HepG2 (cell line): ENCODE data around the gene ST3GAL4. TPM values are rescaled to one million over a fixed set of nuclear protein-coding genes. Genes with fewer than 3 reads are reported as not detected.

Source experiments
- ATAC-seq: fragments of 200-7000 bp; cut with Tn5 transposase; 3 replicates; pipeline ENCODE4 v1.9.1; 2020; ENCODE audit warnings: mild to moderate bottlenecking, moderate library complexity
- BruUV-seq: library from RNA; stranded (reverse); fragments of 400-500 nt; replicated peaks from 2 replicates; lab custom pipeline; 2021; lab: Mats Ljungman, UMichigan
- CTCF ChIA-PET: fragments of 300-600 bp; formaldehyde crosslinking; extraction: SDS; loops from one replicate; lab custom pipeline; 2021; ENCODE audit warnings: low total read pairs, inconsistent platforms, low intra/inter-chr PET ratio; lab: Yijun Ruan, JAX
- POLR2A ChIA-PET: fragments of 350-600 bp; sonication (Branson Sonifier 250); formaldehyde crosslinking; loops from one replicate; lab custom pipeline; 2020; ENCODE audit warnings: antibody characterized with exemption, inconsistent platforms; lab: Yijun Ruan, JAX
- DNase-seq: peaks from one replicate; pipeline ENCODE4 v3.0.0-alpha.2; 2015; ENCODE audit warnings: low spot score
- FAIRE-seq: peaks from 3 replicates; lab custom pipeline; 2011; peaks lifted over from hg19 to GRCh38; lab: Jason Lieb, UNC
- H2AFZ ChIP-seq: one replicate; pipeline ENCODE4 v1.6.1; 2011; ENCODE audit warnings: low read length, inconsistent platforms
- H3K27ac ChIP-seq: fragments of 300-600 bp; 3 replicates; pipeline ENCODE4 v1.8.0; 2011; ENCODE audit warnings: mixed run types, mild to moderate bottlenecking, mixed read lengths, low read length, inconsistent platforms; ENCODE audit not compliant: insufficient read depth; ENCODE audit errors: extremely low read length
- H3K27me3 ChIP-seq, 2 experiments: fragments of 200-600 bp in 1 of 2; 2 replicates in 1 of 2; 3 replicates in 1 of 2; pipeline versions ENCODE4 v1.6.0 to v1.8.0; 2011; ENCODE audit warnings: low read length in 2 of 2, mild to moderate bottlenecking in 2 of 2, moderate library complexity in 2 of 2, inconsistent platforms in 1 of 2; ENCODE audit not compliant: insufficient read depth in 2 of 2, control insufficient read depth in 1 of 2
- H3K36me3 ChIP-seq, 2 experiments: fragments of 200-600 bp in 1 of 2; replicated peaks in 1 of 2; 2 replicates in 1 of 2; 3 replicates in 1 of 2; pipeline versions ENCODE4 v1.5.1 to v1.8.0; 2011; ENCODE audit warnings: low read length in 2 of 2, inconsistent platforms in 1 of 2; ENCODE audit not compliant: insufficient read depth in 2 of 2, control insufficient read depth in 1 of 2
- H3K4me1 ChIP-seq: 2 replicates; pipeline ENCODE4 v1.5.1; 2012; ENCODE audit warnings: low read length, inconsistent platforms; ENCODE audit not compliant: insufficient read depth
- H3K4me2 ChIP-seq: 2 replicates; pipeline ENCODE4 v1.6.0; 2011; ENCODE audit warnings: low read depth, low read length, inconsistent platforms
- H3K4me3 ChIP-seq, 3 experiments: fragments of 200-600 bp in 1 of 3; sonication (generic), shearing (Covaris generic) in 1 of 3; replicated peaks in 1 of 3; 2 replicates each; pipeline ENCODE4 v1.5.1; 2011 to 2016; ENCODE audit warnings: low read length in 3 of 3, inconsistent platforms in 2 of 3, low read depth in 2 of 3, mild to moderate bottlenecking in 2 of 3, control low read depth in 1 of 3, mixed read lengths in 1 of 3; ENCODE audit not compliant: insufficient read depth in 1 of 3
- H3K79me2 ChIP-seq: one replicate; pipeline ENCODE4 v1.6.1; 2011; ENCODE audit warnings: low read length, inconsistent platforms; ENCODE audit not compliant: insufficient read depth
- H3K9ac ChIP-seq: 2 replicates; pipeline ENCODE4 v1.6.0; 2011; ENCODE audit warnings: mild to moderate bottlenecking, low read depth, low read length, inconsistent platforms; ENCODE audit not compliant: insufficient read depth
- H3K9me3 ChIP-seq: 2 replicates; pipeline ENCODE4 v1.5.1; 2012; ENCODE audit warnings: mild to moderate bottlenecking, low read length
- H4K20me1 ChIP-seq: 2 replicates; pipeline ENCODE4 v1.6.0; 2011; ENCODE audit warnings: inconsistent platforms, mild to moderate bottlenecking, low read length, moderate library complexity; ENCODE audit not compliant: insufficient read depth
- DPF2 ChIP-seq: sonication (generic); formaldehyde crosslinking; IDR thresholded peaks from 2 replicates; pipeline ENCODE4 v1.4.0; 2020; ENCODE audit warnings: mild to moderate bottlenecking, low read depth, missing genetic modification reagents, borderline replicate concordance
- KMT2B ChIP-seq: IDR thresholded peaks from 2 replicates; pipeline ENCODE4 v1.6.1; 2016; ENCODE audit warnings: missing genetic modification reagents, missing compliant biosample characterization
- RBFOX2 ChIP-seq: fragments of 200-400 bp; formaldehyde crosslinking; IDR thresholded peaks from 2 replicates; pipeline ENCODE4 v1.6.1; 2017; ENCODE audit warnings: low read depth, mild to moderate bottlenecking, low read length
- RFX5 ChIP-seq: IDR thresholded peaks from 2 replicates; pipeline ENCODE4 v1.6.1; 2011; ENCODE audit warnings: low read depth, low read length, improper control_type of control experiment
- SETDB1 ChIP-seq: sonication (generic); formaldehyde crosslinking; IDR thresholded peaks from 2 replicates; pipeline ENCODE4 v1.5.1; 2020; ENCODE audit warnings: missing genetic modification reagents, mild to moderate bottlenecking, borderline replicate concordance
- YY1 ChIP-seq: IDR thresholded peaks from 2 replicates; pipeline ENCODE4 v1.6.1; 2011; ENCODE audit warnings: low read length, low read depth, moderate library complexity, mild to moderate bottlenecking; ENCODE audit not compliant: insufficient read depth, insufficient replicate concordance
- ZIK1 ChIP-seq: sonication (generic); formaldehyde crosslinking; IDR thresholded peaks from 2 replicates; pipeline ENCODE4 v1.5.0; 2020; ENCODE audit warnings: mild to moderate bottlenecking, low read depth, missing genetic modification reagents, borderline replicate concordance
- ZNF17 ChIP-seq: sonication (generic); formaldehyde crosslinking; IDR thresholded peaks from 2 replicates; pipeline ENCODE4 v1.5.0; 2020; ENCODE audit warnings: mild to moderate bottlenecking, missing genetic modification reagents
- ZNF234 ChIP-seq: sonication (generic); formaldehyde crosslinking; conservative IDR thresholded peaks from 2 replicates; pipeline ENCODE4 v1.5.1; 2020; ENCODE audit warnings: mild to moderate bottlenecking, missing genetic modification reagents
- ZNF326 ChIP-seq: sonication (generic); formaldehyde crosslinking; IDR thresholded peaks from 2 replicates; pipeline ENCODE4 v1.4.0; 2020; ENCODE audit warnings: missing genetic modification reagents, borderline replicate concordance
- ZNF543 ChIP-seq: sonication (generic); formaldehyde crosslinking; IDR thresholded peaks from 2 replicates; pipeline ENCODE4 v1.4.0; 2020; ENCODE audit warnings: mild to moderate bottlenecking, missing genetic modification reagents
- ZNF619 ChIP-seq: sonication (generic); formaldehyde crosslinking; IDR thresholded peaks from 2 replicates; pipeline ENCODE4 v1.4.0; 2020; ENCODE audit warnings: mild to moderate bottlenecking, missing genetic modification reagents
- ZNF782 ChIP-seq: sonication (generic); formaldehyde crosslinking; IDR thresholded peaks from 2 replicates; pipeline ENCODE4 v1.4.0; 2020; ENCODE audit warnings: missing genetic modification reagents, mild to moderate bottlenecking, borderline replicate concordance
- ZSCAN9 ChIP-seq: IDR thresholded peaks from 2 replicates; pipeline ENCODE4 v1.6.1; 2016; ENCODE audit warnings: borderline replicate concordance
- WGBS: methylation state at CpG from one replicate; pipeline ENCODE4 v1.1.6; 2017; ENCODE audit warnings: low lambda C conversion rate; 5-methylcytosine and 5-hydroxymethylcytosine counted together
- in situ Hi-C: cut with HindIII; loops from 2 replicates; pipeline ENCODE4 v1.10.0; 2017; ENCODE audit warnings: low pct_unique_long_range_greater_than_20kb; ENCODE audit not compliant: extremely low pct_ligation_motif_present
- intact Hi-C: fragments of 100-400 bp; cut with micrococcal nuclease; formaldehyde crosslinking; loops from one replicate; pipeline ENCODE4 v1.10.0; 2022; ENCODE audit not compliant: unreplicated experiment
- polyA plus RNA-seq, 8 experiments: library from polyadenylated mRNA; depleted of rRNA in 3 of 8; stranded (reverse) in 7 of 8; unstranded in 1 of 8; fragments of >200 nt; fragmentation: Illumina TruSeq in 4 of 8; extraction: Trizol in 4 of 8; gene quantifications; 2 replicates each; pipeline versions ENCODE4 v1.2.1 to v1.2.3, GENCODE V29; 2011 to 2016; ENCODE audit warnings: low read depth in 4 of 8, missing spikeins in 1 of 8, mixed read lengths in 1 of 8; ENCODE audit not compliant: insufficient read depth in 1 of 8
- total RNA-seq, 5 experiments: library from RNA; depleted of rRNA; stranded (reverse); fragments of >200 nt; fragmentation: Illumina TruSeq; extraction: Trizol; gene quantifications; 2 replicates each; pipeline ENCODE4 v1.2.3, GENCODE V29; 2016; ENCODE audit warnings: low read depth in 1 of 5

Gene ST3GAL4
- total and polyA plus RNA-seq, 2 of the 13 experiments (the other 11 are each of a cell fraction or from before 2014, with no cell fraction given): 9.1 to 13.3 TPM

DNA sequence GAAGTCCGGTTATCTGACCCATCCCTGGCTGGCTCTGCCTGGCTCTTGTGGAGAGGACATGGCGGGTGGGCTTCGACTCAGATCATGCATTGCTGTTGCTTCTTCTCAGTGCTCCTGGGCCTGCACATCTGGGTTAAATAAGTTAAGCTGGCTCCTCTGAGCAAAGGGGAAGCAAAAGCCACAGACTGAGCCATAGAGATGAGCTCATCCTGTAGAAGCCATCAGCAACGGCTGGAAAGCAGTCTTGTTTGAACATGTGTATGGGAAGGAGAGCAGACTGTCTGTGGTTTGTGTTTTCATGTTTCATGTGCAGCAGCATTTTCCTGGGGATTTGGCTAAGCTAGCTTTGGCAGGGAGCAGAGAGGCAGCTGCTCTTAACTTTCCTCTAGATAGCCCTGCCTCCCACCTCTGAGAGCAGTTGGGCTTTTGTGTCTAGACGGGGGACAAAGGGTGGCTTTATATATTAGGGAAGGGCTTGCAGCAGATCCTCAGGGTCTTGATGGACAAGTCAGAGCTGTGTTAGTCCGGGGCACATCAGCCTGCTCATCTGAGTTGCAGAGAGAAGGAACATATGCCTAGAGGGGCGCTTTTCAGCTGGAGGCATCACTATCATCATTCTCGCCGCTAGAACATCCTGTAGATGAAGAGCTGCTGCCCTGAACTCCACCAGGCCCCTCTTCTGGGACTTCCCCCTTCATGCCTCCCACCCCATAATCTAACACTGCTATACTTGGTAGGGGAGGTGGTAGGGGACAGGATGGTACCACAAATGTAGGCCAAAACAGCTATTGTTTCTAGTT is 36.7 kb upstream of the ST3GAL4 start:
- WGBS: 96% methylated on average over 9 of the region's 9 CpGs

DNA sequence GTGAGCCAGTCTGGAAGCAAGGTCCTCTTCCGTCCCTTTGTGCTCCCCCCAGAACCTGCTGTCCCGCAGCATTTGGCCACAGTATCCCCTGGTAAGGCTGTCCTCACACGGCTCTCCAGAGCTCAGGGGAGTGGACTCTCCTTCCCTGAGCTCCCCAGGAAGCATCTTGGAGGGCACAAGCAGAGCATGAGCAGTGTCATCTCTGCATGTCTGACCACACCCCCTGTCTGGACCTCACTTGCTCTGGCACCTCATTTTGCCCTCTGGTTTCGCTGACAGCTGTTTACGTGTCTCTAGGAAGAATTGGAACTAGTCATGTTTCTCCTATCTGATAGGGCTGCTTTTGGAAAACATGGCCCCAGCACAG is 36.1 kb upstream of the ST3GAL4 start:
- no peak overlapping the region for H3K4me2 ChIP-seq
- H3K27me3 ChIP-seq: no peaks in the 10 kb centered on the region
- FAIRE-seq (no peak), DNase-seq (no peak), ATAC-seq (no peak)
- intact Hi-C loops (no loop called here), in situ Hi-C loops (no loop called here)
- no peak overlapping the region for H3K9ac ChIP-seq
- TF ChIP-seq ZNF326 (CRISPR knock-in tag) (no peak), ZSCAN9 (CRISPR knock-in tag) (no peak), ZNF234 (no peak), ZNF543 (no peak), ZIK1 (CRISPR knock-in tag) (no peak)
- CTCF ChIA-PET: no interaction called here
- no peak overlapping the region for H2AFZ ChIP-seq
- no TSS peak for BruUV-seq
- no peaks in the 10 kb centered on the region for H3K9me3 ChIP-seq
- POLR2A ChIA-PET: no interaction called here
- no peak overlapping the region for H3K4me3 ChIP-seq
- no peaks in the 10 kb centered on the region for H3K36me3 ChIP-seq
- no peak overlapping the region for H3K27ac ChIP-seq
- no peaks in the 10 kb centered on the region for H3K79me2 ChIP-seq
- no peaks in the 10 kb centered on the region for H4K20me1 ChIP-seq
- H3K4me1 ChIP-seq: no peaks in the 10 kb centered on the region
- 97% methylated on average over 5 of the region's 5 CpGs for WGBS

More for the DNA sequence above, 36.7 kb upstream of the ST3GAL4 start:
- Histone ChIP-seq H2AFZ (no peak overlapping the region), H3K9ac (no peak overlapping the region), H3K27me3 (no peaks in the 10 kb centered on the region), H3K27ac (no peak overlapping the region), H3K36me3 (no peaks in the 10 kb centered on the region), H3K4me2 (no peak overlapping the region), H4K20me1 (no peaks in the 10 kb centered on the region), H3K9me3 (no peaks in the 10 kb centered on the region), H3K4me3 (no peak overlapping the region), H3K4me1 (no peaks in the 10 kb centered on the region)
- intact Hi-C loops (no loop called here), in situ Hi-C loops (no loop called here)
- ChIA-PET POLR2A (no interaction called here), CTCF (no interaction called here)
- no peak for FAIRE-seq
- DNase-seq: no peak
- ATAC-seq: no peak
- TF ChIP-seq ZNF619 (CRISPR knock-in tag) (no peak), YY1 (no peak), ZNF782 (CRISPR knock-in tag) (no peak), ZNF17 (CRISPR knock-in tag) (no peak), KMT2B (CRISPR knock-in tag) (no peak), SETDB1 (CRISPR knock-in tag) (no peak), RFX5 (no peak), RBFOX2 (no peak), DPF2 (no peak)
- TF ChIP-seq, all 625 proteins: peak for 0
- BruUV-seq: no TSS peak
- no peaks in the 10 kb centered on the region for H3K79me2 ChIP-seq
